DMS114 treated with DMSO at 0.1 percent for 48 hours (cell line): ENCODE data around the gene MESD.

ENCODE experiments used
- DNase-seq: peaks from one replicate; lab custom pipeline; 2025; ENCODE audit not compliant: unreplicated experiment; lab: John Stamatoyannopoulos, UW

Gene MESD

DNA sequence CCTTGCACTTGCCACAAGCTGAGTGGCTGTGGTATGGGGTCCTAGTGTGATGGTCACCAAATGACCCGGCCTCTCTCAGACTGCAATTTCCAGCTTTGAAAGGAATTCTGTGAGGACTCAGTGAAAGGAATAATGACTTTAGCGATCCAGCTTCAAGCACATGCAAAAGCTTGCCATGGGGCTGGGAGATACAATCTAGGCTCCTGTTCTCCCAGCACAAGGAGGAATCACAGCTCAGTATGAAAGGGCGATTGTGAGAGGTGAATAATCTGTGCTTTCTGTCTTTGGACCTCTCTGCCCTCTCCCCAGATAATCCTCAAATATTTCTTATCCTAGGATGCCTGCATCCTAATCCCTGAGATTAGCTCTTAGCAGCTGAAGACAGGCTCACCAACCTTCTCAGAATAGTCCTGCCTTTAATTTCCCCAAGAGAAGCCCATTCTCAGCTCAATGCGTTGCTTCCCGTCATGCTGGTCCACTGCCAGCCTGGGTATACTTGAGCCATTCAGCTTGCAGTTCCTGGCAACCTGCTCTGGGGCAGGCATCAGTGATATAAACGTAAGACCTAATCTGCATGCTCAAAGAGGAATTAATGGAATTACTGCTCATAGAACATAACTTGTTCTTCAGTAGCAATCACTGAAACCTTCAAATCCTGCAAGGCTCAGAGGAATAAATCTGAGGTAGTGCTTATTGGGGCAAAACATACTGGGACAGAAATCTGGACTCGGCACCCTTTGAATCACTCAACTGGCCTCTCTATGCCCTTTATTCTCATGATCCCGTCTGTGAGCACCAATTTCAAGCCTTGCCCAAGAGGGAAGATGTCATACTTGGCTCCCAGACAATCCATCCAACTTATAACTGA is 26.2 kb upstream of the MESD start:
- no peak for DNase-seq

DNA sequence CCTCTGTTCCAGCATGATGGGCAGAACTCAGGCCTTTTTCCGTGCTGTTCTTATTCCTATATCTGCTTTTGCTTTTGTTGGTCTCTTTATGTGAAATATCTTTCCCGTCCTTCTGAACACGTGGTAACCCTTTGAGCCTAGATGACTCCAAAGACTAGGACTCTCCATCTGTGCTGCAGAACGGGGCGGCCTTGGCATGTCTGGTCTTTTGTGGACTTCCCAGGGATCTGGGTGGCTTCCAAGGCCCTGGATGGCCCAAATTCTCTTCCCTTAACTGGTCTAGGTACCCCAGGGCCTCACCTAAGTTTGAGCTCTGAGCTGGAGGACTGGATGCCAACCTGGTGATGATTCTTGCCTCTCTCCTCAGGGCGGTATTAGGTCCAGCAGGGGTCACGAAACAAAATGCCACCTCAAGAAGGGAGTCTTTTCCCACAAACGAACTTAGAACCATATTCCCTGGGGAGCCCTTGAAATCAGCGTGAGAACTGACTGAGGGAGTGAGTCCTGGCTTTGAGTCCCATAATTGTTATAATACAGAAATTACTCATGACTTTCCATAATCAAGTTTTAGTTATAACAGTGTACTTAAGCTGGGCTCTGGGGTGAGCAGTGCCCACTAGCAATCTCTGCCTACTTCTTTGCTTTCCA is 25.0 kb upstream of the MESD start:
- DNase-seq, result no peak

DNA sequence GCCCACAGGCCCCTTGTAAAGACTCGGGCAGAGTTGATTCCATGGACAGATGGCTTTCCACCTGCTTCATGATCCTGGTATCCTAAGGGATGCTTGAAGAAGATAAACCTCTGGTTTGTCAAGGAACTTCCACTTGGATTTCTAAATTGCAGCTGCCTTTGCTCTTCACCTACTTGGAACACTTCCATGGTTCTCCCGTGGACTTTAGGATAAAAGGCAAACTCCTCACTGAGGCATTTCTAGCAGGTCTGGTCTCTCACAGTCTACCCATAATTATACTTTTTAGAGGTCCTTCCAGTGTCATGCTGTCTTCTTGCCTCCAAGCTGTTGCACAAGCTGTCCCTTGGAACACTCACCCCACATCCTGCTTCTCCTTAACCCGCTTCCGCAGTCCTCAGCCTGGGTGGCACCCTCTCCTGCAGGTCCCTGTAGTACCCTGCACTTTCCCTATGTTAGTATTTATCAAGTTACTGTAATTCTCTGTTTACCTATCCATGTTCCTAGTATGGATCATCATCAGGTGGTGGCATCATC is 23.8 kb upstream of the MESD start:
- DNase-seq, result no peak

DNA sequence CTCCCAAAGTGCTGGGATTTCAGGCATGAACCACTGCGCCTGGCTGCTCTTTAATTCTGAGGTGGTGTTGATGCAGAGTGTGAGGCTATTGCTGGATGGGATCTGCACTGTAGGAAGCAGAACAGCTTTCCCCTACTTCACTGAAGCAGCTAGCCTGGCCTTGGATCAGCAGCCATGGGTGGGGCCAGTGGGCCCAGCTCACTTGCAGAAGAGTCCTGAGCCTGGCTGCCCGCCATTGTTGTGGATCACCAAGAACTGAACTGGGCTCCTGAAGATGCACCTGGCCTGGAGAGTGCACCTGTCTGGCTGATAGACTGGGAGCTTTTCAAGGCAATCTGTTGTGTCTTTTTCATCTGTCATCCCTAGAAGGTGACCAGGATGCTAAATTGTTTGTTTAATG is 23.0 kb upstream of the MESD start:
- DNase-seq, result no peak

DNA sequence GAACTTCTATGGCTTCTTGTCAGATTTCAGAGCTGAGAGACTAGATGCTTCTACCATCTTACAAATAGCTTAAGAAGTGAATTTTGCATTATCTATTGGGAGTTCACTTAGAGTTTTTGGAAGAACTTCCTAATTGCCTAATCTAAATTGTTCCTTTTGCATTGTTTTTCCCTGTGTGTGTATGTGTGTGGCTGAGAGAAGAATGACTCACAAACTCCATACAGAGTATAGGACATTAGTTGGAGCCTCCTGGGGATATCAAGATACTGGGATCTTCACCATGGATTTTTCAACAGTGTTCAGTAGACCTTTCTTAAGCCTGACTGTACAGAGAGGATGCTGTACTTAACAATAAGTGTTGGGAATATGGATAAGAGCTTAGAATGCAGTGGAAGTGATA is 22.0 kb upstream of the MESD start:
- DNase-seq, result no peak

DNA sequence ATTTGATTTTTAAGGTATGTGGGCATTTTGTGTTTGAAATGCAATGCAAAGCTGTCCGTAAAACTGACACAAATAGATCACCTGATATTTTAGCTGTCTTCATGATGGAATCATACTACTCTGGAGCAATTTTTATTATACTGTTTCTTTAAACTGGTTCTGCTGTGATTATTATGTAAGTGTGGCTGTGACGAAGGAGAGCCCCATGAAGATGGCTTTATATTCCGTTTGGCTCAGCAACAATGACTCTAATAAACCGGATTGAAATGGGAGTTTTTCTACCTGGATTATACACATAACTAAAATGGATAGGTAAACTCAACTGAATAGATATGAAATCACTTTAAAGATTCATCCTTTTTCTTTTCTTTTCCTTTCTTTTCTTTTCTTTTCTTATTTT is 20.5 kb upstream of the MESD start:
- DNase-seq, result no peak

DNA sequence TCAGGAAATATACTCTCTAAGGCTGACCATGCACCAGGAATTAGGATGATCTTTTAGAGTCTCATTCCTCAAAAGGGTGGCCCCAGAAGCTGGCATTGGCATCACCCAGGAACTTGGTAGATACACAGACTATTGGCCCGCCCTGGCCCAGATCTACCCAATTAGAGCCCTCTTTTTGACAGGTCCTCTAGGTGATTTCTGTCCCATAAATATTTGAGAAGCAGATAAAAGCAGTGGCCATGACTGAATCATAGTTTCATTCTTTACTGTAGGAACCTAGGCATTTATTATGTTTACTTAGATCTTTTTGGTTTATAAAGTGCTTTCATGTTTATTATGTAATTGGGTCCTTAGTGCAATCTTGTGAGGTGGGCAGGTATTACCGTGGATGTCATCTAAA is 18.7 kb upstream of the MESD start:
- DNase-seq, result no peak

DNA sequence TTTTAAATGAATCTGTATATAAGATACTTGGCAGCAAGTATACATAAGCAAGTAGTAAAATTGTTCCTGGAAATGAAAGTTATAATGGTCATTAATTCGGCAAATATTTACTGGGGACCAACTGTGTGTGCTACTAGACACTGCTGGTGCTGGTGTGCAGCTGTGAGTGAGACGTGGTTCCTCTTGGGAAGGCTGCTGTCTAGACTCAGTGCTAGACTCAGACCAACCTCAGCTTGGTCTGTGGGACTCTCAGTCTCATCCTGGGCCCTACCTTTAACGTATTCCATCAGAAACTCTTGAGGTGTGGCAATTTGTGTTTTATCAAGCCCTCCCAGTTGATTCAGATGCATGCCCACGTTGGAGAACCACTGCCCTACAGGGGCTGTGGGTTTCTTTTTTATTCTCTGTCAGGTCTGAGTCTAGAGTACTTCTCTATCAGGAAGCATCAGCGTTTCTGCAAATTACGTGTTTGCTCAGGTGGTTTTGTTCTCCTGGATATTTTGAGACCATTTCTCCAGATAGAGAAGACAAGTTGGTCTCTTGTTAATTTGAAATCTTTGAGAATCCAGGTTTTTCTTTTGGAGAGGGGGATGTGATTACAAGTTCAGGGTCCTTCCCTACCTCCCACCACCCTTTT is 17.9 kb upstream of the MESD start:
- DNase-seq, result no peak

DNA sequence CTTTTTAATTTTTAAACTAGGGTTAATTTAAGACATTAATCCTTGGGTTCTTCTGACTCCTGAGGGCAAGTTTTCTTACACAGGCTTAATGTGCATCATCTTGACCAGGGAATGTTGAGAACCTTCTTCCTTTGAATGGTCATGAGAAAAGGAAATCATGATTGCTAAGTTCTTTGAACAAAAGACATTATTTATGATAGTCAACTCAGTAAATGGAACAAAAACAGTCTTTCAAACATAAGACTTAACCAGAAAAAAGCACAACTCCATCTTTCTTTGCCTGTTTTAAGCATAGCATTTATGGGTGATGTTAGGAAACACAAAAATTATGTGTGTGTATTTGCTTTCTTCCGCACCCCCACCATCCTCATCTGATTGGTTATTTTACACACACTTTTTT is 16.5 kb upstream of the MESD start:
- no peak for DNase-seq

DNA sequence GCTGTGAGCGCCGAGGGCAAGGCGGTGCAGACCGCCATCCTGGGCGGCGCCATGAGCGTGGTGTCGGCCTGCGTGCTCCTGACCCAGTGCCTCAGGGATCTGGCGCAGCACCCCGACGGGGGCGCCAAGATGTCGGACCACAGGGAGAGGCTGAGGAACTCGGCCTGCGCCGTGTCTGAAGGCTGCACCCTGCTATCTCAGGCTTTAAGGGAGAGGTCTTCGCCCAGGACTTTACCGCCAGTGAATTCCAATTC is 13.4 kb upstream of the MESD start:
- DNase-seq, result no peak

DNA sequence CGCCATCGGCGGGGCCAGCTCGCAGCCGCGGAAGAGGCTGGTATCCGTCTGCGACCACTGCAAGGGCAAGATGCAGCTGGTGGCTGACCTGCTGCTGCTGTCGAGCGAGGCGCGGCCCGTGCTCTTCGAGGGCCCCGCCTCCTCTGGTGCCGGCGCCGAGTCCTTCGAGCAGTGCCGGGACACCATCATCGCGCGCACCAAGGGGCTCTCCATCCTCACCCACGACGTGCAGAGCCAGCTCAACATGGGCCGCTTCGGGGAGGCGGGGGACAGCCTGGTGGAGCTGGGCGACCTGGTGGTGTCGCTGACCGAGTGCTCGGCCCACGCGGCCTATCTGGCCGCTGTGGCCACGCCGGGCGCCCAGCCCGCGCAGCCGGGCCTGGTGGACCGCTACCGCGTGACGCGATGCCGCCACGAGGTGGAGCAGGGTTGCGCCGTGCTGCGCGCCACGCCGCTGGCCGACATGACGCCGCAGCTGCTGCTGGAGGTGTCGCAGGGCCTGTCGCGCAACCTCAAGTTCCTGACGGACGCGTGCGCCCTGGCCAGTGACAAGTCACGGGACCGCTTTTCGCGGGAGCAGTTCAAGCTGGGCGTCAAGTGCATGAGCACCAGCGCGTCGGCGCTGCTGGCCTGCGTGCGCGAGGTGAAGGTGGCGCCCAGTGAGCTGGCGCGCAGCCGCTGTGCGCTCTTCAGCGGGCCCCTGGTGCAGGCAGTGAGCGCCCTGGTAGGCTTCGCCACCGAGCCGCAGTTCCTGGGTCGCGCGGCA is 12.9 kb upstream of the MESD start:
- no peak for DNase-seq

DNA sequence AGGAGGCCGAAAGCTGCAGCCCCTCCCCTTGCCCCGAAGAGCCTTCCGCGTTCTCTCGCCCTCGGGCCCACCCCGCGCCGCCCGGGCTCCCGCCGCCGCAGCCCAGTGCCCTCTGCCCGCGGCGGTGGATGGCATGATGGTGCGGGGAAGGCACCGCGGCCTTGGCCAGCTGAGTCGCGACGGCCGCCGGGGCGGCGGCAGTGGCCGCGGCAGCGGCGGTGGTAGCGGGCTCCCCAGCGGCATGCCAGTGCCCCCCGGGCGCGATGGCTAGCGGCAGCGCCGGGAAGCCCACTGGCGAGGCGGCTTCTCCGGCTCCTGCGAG is 12.4 kb upstream of the MESD start:
- no peak for DNase-seq

DNA sequence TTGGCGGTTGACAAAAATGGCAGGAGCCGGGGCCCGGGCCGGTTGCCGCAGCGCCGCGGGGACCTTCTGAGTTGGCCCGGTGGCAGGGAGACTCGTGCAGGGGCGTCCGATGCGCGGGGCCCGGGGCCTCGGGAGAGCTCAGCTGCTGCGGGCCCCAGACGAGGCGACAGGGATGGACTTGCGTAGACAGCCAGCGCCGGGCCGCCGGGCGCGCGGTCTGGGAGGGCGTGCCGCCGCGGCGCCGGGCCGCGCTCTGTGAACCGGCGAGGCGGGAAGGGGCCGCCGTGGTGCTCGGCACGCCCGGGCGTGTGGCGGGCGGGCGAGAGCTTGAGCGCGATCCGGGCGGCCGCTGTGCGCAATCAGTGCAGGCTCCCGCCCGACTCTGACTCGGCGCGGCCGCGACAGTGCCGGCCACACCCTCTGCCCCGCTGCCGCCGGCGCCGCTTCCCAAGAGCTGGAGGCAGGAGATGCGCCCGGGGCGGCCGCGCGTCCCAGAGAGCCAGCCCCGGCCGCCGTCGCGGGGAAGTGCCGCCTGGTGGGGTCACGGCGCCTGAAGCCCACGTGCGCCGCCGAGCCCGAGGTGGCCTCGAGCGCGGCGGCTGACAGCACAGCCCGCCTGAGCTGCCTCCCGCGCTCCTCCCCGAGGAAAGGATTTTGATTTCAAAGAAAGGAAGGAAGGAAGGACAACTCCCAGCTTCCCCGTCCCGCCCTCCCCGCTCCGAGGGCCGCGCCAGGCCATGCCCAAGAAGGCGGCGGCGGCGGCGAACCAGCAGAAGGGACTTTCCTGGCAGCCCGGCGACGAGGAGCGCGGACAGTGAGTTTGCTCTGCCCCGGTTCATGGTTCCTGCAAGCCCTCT is 11.8 kb upstream of the MESD start:
- no peak for DNase-seq

DNA sequence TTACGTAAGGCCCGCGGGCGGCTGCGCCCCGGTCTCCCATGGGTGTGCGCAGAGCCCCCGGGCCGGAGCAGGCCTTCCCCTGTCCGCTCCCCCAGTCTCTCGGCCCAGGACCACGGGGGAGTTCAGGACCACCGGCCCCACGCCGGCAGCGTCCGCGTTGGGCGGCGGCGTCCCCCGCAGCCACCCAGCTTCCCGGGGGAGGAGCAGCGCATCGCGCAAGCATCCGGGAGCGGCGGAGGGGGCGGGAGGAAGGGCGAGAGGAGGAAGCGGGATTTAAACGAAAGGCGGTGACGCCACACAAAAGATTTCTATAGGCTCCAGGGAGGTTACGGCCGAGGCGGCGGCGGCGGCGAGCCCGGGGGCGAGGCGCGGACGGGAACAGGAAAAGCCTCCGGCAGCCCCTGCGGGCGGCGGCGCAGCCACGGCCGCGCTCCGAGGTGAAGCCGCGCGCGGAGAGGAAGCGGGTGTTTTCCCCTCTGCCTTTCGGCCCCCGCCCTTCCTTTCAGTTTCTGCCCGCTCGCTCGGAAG is 11.1 kb upstream of the MESD start, which contains the start of gene TLNRD1:
TSS of gene TLNRD1 (plus strand) at position 300 of the 528 bp plus-strand sequence. CDS start 1,349 bp downstream, outside the sequence.
- peak; percentile 93 for DNase-seq

DNA sequence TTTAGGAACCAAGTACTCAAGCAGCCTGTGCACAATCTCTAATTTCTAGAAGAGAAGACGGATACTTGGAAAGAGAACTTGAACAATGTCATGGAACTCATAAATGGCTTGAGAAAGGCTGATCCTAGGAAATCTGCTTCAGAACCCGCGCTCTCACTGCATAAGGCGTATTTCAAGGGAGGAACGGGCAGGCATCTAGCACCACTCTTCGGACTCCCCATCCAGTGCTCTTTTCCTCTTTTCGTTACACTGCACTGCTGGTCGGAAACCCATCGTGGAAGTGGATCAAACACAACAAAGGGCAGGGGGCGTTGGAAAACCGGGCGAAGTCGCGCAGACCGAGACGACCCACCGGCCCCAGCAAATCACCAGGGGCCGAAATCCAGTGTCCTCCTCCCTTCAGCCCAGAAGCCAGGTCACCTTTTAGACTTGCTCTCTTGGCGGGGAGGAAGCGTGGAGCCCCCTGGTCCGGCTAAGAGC is 10.6 kb upstream of the MESD start:
- DNase-seq, result no peak

DNA sequence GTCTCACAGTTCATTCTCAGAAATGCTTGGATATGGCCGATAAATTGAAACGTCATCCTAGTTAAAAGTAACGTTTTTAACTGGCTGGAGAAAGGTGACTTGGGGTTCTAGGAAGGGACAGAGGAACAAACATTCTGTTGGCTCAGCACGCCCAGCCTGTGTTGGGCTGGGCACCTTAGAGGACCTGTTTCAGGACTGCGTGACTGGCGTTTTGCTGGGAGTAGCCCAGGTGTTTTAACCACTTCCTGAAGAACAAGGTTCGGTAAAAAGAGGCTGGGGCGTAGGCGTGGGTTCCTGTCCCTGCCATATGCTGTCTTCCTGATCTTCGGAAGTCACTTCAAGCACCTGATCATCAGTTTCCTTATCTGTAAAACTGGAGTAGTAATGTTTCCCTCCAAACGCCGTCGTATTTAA is 10.0 kb upstream of the MESD start:
- DNase-seq, result no peak

DNA sequence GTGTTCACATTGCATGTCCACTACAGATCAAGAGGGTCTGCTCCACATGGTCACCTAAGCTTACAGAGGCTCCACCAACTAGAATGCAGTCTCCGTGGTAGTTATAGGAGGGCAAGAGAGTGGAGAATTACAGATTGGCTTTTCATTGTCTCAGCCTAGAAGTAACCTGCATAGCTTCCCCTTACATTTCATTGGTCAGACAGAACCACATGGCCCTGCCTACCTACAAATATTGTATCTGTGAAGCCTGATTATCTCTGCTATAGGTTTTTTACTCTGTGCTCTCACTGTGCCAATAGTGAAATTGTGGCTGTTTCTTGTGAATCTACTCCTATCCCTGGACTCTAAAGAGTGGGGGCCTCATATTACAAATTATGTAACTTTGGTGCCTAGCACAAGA is 8.6 kb upstream of the MESD start:
- DNase-seq, result no peak

DNA sequence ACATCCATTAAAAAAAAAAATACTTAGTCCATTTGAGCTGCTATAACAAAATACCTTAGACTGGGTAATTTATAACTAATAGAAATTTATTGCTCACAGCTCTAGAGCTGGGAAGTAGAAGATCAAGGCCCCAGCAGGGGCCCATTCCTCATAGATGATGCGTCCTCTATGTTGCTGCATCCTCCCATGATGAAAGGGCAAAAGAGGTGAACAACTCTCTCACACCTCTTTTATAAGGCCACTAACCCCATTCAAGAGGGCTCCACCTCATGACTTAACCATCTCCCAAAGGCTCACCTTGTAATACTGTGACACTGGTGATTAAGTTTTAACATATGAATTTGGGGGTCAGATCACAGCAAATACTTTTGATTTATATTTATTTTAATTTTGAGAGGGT is 8.1 kb upstream of the MESD start:
- DNase-seq, result no peak

DNA sequence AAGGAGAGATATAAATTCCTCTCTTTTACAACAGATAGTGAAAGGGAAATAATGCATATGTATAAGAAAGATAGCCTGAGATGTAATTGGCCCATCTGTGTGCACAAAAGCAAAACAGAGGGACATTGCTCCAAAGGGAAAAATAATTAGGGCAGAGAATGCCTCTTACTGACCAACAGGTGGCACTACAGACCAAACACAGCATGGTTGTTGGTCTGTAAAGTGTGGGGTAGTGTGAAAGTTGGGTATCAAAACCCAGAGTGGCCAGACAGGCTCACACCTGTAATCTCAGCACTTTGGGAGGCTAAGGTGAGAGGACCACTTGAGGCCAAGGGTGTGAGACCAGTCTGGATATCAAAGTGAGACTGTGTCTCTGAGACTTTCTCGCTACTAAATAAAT is 6.6 kb upstream of the MESD start:
- DNase-seq, result no peak

DNA sequence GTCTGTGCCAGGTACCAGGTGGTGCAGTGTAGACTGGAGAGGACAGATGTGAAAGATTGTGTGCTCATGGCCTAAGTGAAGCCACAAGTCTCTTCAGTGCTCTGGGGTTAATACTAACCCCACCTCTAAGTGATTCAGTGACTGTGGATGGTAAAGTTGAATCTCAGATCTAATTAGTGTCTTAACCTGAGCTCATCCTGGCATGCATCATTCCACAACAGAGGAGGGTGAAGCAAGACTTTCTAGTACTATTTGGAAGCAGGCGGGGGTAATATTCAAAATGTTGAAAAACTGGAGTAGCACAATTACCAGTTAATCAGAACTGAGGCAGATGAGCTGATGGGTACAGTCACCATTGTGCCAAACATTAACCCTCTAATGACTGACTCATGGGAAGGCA is 2.8 kb upstream of the MESD start:
- no peak for DNase-seq
